ENCODE results near the gene SPRY2.

Gene SPRY2

DNA sequence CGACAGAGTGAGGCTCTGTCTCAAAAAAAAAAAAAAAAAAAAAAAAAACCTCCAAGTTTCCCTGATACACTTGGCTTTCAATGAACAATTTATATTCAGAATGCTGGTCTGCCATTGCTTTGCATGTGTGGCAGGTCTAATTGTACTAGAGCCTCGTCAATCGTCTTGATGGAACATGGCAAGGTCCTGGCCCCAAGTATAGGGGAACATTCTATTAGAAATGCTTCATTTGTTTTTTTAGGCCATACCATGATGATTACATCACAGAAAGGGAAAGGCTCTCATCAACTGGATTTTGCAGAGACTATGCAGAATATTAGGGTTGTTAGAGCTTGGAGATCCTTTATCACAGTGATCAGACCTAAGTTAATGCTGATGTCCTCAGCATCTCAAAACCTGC is 28.0 kb downstream of the SPRY2 start:
- no peak for FAIRE-seq

DNA sequence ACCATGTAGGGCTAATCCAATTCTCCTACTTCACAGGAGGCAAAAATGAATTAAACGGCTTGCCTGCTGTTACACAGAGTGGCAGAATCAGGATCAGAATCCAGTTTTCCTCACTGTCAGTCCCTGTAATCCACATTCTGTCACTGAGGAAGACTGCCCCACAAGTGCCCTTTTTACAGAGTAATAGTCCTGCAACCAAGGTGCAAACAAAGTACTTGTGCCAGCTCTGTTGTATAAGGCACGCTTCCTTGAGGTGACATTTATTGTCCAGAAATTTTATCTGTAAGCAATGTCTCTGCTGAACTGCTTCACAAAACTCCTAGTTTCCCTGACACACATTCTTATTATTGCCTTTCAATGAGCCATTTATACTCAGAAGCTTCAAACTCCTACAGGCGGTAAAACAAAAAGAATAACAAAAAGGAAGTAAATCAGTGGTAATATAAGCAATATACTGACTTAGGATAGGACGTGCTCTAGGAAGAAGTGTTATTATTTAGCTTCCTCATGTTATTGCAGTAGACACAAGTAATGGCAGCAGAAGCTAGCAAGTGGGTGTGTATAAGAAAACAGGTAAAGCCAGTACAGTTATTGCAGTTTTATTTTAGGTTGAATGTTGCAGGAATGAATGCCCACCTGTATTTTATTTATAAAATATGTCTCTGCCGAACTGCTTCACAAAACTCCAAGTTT is 28.8 kb downstream of the SPRY2 start:
- FAIRE-seq: no peak

- no peak for FAIRE-seq
Observed at GRCh38 chr13:80309926-80310325, 31.0 kb downstream of the SPRY2 start.

GRCh38 chr13:80307401-80307987 is 33.4 kb downstream of the SPRY2 start:
- FAIRE-seq: no peak

GRCh38 chr13:80306337-80306972 is 34.5 kb downstream of the SPRY2 start:
- no peak for FAIRE-seq

DNA sequence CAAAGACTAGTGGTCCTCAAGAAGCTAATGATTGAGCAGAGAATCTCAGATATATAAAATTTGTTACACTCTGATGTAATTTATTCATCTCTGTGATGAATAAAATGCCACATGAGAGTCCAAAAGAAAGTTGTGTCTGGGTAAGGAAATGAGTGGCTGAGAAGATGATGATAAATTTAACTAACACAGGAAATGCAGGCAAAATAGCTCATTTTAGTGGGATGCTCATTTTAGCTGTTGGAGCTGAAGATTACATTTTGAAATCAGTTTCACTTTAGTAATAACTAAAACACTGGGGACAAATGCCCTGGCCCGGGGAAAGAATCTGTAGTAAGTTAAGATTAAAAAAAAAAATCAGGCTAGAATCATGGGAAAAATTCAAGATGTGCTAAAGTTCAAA is 35.2 kb downstream of the SPRY2 start:
- no peak for FAIRE-seq

DNA sequence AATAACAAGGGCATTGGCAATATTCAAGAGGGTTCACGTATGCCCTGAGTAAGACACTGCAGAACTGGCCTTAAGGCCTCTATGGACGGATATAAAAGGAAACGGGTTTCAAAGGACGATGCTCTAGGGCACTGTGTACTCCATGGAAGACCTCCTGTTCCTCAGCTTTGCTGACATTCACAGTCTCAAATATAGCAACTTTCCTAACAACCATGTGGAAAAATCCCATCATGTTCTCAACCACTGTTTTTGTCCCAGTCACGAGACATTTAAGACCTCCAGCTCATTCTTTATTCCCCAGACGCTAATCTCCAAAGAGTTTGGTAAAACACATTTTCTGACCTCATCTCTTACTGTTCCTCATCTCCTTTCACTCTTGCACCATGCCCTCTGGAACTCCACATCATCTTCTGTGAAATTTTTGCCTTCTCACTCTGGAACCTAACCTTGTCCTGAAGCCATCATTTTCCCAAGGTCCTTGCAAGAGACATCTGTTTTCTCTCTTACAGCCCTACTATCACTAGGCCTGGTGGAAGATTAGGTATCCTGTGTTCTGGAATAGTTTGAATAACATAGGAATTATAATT is 37.6 kb downstream of the SPRY2 start:
- no peak for FAIRE-seq

DNA sequence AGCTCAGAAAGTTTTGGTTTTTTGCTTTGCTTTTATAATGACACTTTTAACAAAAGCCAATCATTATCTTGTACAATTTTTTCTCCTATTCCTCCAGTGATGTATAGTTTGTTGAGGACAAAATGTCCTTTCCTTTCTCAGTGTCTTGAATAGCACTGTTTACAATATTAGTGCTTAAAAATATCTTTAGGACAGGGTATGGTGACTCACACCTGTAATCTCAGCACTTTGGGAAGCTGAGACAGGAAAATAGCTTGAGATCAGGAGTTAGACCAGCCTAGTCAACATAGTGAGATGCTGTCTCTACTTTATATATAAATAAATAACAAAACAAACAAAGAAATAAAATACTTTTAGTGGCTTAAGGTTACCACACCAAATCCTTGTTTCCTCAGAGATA is 41.9 kb downstream of the SPRY2 start:
- FAIRE-seq: no peak

GRCh38 chr13:80297503-80297902 is 43.4 kb downstream of the SPRY2 start:
- FAIRE-seq: no peak

DNA sequence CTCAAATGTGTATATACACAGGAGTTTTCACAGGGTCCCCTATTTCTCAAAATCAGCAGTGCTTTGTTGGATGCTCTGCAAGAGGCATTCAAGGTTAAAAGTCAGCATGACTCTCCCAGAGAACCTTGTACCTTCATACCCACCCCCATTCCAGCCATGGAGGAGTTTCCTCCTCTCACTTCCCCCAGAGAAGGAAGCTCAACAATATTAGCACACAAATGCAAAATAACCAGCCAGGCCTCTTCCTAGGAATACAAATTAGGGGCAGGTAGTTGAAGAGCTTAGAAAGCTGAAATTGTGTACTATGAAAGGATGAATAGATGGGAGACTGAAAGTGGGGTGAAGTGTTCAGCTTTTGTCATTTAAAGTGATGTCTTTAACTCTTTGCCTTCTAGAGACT is 43.8 kb downstream of the SPRY2 start:
- no peak for FAIRE-seq

DNA sequence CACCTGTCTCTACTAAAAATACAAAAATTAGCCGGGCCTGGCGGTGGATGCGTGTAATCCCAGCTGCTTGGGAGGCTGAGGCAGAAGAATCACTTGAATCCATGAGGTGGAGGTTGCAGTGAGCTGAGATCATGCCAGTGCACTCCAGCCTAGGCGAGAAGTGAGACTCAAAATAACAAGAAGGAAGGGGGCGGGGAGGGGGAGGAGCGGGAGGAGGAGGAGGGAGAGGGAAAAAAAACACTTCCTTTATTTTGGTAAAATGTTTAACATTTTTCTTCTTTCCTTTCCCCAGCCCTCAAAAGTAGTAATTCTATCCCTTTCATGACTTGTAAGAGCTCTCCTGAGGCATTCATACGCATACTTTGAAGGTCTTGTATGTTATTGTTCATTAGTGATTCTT is 44.3 kb downstream of the SPRY2 start:
- FAIRE-seq: no peak

GRCh38 chr13:80290591-80290990 is 50.3 kb downstream of the SPRY2 start:
- no peak for FAIRE-seq
